22Rv1 (cell line): Measurements from ENCODE around the gene ZBTB20.

Source experiments
- CTCF ChIP-seq: fragments of 450-650 bp; IDR thresholded peaks from 2 replicates; pipeline ENCODE4 v1.5.1; 2017; ENCODE audit warnings: mild to moderate bottlenecking
- ZFX ChIP-seq: fragments of 450-650 bp; IDR thresholded peaks from 2 replicates; pipeline ENCODE4 v1.6.1; 2017; ENCODE audit warnings: antibody characterized with exemption, borderline replicate concordance

- TF ChIP-seq CTCF (no peak), ZFX (no peak)
These were observed 60.7 kb downstream of the ZBTB20 start for GRCh38 chr3:115086344-115086743.
